Right cardiac atrium (tissue), 5 donors: Measurements from ENCODE around the gene TMCO4. TPM values are rescaled to one million over a fixed set of nuclear protein-coding genes. Genes with fewer than 3 reads are reported as not detected.

ENCODE experiments used
- ATAC-seq, 2 donors: fragments of 200-7000 bp; cut with Tn5 transposase; one replicate each; pipeline versions ENCODE4 v1.8.0 to v1.9.1; 2020; ENCODE audit warnings: moderate library complexity in 2 of 2, mild to moderate bottlenecking in 1 of 2
- DNase-seq, 3 donors: peaks; one replicate each; pipeline ENCODE4 v3.0.0-alpha.2; 2020
- H3K27ac ChIP-seq: one replicate; pipeline ENCODE4 v1.5.1; 2013; ENCODE audit warnings: mild to moderate bottlenecking, low read length, control low read depth, moderate library complexity
- H3K27me3 ChIP-seq: one replicate; pipeline ENCODE4 v1.6.1; 2013; ENCODE audit not compliant: control insufficient read depth, insufficient read depth
- H3K4me1 ChIP-seq: one replicate; pipeline ENCODE4 v1.6.1; 2013; ENCODE audit warnings: low read length; ENCODE audit not compliant: control insufficient read depth, insufficient read depth
- H3K4me3 ChIP-seq: one replicate; pipeline ENCODE4 v1.5.1; 2013; ENCODE audit warnings: low read length, control low read depth
- H3K9me3 ChIP-seq: one replicate; pipeline ENCODE4 v1.6.1; 2013; ENCODE audit warnings: low read length; ENCODE audit not compliant: control insufficient read depth
- WGBS: extraction: QIAGEN DNeasy Blood & Tissue Kit; methylation state at CpG from one replicate; pipeline ENCODE4 v1.1.7; 2013; 5-methylcytosine and 5-hydroxymethylcytosine counted together
- intact Hi-C, 4 donors: fragments of 100-400 bp; cut with DNase I; formaldehyde crosslinking; loops; one replicate each; pipeline versions ENCODE4 v1.11.0 to v1.14.0; 2022 to 2023
- polyA plus RNA-seq: library from polyadenylated mRNA; stranded (reverse); fragments of 200-250 nt; gene quantifications from one replicate; pipeline ENCODE4 v1.2.3, GENCODE V29; 2013
- total RNA-seq, 4 donors: library from RNA; stranded (reverse); fragmentation: NEBNext Ultra II Directional; extraction: Animal tissue kit (Norgen Biotek cat#: 25700); gene quantifications; one replicate each; pipeline ENCODE4 v1.2.1, GENCODE V29; 2021
- donor health status: healthy with polysubstance abuse.
- donor health status: DM: no; HTN: yes; CAD: no.
- donor health status: DM: no; HTN: no; CAD: no.
- donor health status: DM: no; HTN: yes; CAD: no; lungs with severe emphysema.
- donor health status: DM: yes; HTN: yes; CAD: no.

The TMCO4 gene
- total and polyA plus RNA-seq, 5 donors, result 8.4 to 11.5 (median 10.7) TPM

DNA sequence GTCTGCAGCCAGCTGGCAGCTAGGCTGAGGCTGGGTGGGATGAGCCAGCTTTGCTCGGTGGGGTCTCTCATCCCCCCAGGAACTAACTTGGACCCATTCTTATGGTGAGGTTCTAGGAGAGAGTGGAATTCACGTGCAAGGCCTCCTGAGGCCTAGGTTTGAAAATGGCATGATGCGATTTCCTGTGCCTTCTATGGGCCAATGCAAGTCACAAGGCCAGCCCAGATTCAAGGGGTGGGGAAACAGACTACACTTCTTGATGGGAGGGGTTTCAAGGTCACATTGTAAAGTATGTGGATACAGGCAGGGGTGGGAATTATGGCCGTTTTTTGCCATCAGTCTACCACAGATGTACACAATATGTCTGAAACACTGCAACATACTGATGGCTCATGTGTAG lies 86.8 kb downstream of the TMCO4 start:
- no peak overlapping the region for H3K27ac ChIP-seq
- H3K9me3 ChIP-seq, result no peaks in the 10 kb centered on the region
- 64% methylated on average over 4 of the region's 4 CpGs for WGBS
- no peak for ATAC-seq
- intact Hi-C loops, result no loop called here
- H3K4me3 ChIP-seq, result no peak overlapping the region
- no peaks in the 10 kb centered on the region for H3K27me3 ChIP-seq
- DNase-seq, result no peak
- no peaks in the 10 kb centered on the region for H3K4me1 ChIP-seq

DNA sequence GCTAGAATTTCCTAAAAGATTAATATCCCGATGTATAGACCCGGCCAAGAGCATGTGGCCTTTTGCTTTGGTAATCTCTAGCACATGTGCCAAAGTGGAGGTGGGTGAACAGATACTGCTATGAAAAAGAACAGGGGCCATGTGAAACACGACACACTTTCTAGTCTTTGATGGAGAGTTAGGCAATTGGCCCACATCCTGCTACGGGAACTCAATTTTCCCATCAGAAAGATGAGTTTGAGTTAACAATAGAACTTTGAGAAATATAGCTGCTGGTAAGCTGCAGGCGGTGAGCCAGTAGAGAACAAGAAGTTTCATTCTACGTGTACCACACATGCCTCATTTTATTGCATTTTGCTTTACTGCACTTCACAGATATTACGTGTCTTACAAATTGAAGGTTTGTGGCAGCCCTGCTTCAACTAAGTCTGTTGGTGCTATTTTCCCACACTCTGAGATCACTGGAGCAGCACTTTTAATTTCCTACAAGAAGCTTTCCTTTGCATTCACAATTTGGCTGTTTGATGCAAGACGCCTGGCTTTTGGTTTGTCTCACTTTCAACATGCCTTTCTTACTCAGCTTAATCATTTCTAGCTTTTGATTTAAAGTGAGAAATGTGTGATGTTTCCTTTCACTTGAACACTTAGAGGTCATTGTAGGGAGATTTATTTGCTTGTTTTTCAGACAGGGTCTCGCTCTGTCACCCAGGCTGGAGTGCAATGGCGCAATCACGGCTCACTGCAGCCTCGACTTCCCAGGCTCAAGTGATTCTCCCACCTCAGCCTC lies 88.7 kb downstream of the TMCO4 start:
- Histone ChIP-seq H3K4me3 (no peak overlapping the region), H3K9me3 (no peaks in the 10 kb centered on the region), H3K4me1 (no peaks in the 10 kb centered on the region), H3K27ac (no peak overlapping the region), H3K27me3 (no peaks in the 10 kb centered on the region)
- WGBS, result 86% methylated on average over 12 of the region's 12 CpGs
- intact Hi-C loops, result no loop called here
- DNase-seq (no peak), ATAC-seq (no peak)

DNA sequence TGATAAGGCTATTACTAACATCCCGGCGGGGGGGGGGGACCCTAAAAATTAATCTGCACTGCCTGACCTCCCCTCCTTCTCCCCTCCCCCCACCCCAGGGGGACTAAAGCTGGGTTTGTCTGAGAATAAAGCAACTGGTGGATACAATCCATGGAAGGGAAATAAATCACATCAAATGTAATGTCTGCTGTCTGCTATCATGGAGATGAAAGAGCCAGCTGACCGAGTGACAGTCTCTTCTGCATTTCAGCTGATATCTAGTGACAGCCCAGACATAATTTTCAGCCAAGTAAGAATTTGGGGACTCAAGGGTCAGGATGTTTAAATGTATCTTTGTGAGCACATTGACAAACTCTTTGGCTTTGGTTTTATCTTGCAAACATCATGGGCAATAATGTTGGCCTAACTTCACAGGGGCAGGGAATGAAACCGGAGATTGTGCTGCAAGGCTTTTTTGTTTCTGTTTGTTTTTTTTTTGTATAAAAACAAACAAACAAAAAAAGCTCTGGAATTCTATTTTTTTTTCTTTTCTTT lies 90.4 kb downstream of the TMCO4 start:
- ATAC-seq (no peak), DNase-seq (no peak)
- WGBS, result 83% methylated on average over 4 of the region's 4 CpGs

DNA sequence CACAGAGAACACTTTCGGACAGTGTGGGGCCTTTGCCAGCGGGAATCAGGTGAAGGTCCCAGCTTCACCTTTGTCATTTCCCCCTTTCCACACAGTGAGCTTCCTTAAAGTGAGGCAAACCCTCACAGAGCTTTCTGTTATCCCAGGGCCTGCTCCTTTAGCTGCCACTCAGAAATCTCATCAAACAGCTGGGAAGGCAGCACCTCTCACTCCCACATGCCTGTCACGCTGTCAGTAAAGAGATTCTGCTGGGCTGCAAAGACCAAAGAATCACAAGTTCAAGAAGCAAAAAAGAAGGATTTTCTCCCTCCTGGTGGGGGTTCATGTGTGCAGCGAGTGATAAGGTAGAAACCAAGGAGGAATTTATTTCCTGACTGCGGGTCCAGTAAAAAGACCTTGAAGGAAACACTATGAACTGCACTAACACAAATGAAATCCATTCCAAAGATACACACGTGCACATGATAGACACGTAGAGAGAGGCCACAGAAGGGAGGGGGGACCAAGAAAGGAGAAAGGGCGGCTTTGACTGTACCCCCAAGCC lies 91.1 kb downstream of the TMCO4 start:
- Histone ChIP-seq H3K4me1 (no peaks in the 10 kb centered on the region), H3K27ac (no peak overlapping the region), H3K4me3 (no peak overlapping the region), H3K27me3 (no peaks in the 10 kb centered on the region), H3K9me3 (no peaks in the 10 kb centered on the region)
- intact Hi-C loops, result no loop called here
- DNase-seq, result no peak
- ATAC-seq, result no peak
- WGBS, result 77% methylated on average over 8 of the region's 8 CpGs

More for the DNA sequence above, 90.4 kb downstream of the TMCO4 start:
- intact Hi-C loops, result no loop called here
- H3K27ac ChIP-seq, result no peak overlapping the region
- H3K4me1 ChIP-seq, result no peaks in the 10 kb centered on the region
- H3K4me3 ChIP-seq, result no peak overlapping the region
- no peaks in the 10 kb centered on the region for H3K9me3 ChIP-seq
- no peaks in the 10 kb centered on the region for H3K27me3 ChIP-seq

DNA sequence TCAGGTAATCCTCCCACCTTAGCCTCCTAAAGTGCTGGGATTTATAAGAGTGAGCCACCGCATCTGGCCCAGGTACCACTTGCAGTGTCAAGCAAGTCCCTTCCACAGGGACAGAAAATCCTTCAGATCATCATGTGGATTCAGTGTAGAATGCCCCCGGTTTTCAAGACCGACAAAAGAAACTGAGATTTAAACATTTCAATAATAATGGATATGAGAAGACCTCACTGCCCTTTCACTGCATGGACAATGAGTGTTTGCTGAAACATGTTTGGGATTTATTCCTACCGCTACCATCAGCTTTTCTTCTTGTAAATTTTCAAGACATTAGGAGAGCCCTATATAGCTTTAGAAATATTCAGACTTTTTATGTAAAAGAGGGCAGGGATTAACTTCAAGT lies 93.6 kb downstream of the TMCO4 start:
- H3K27me3 ChIP-seq, result no peaks in the 10 kb centered on the region
- no peaks in the 10 kb centered on the region for H3K4me1 ChIP-seq
- DNase-seq (no peak), ATAC-seq (no peak)
- no peak overlapping the region for H3K4me3 ChIP-seq
- no peak overlapping the region for H3K27ac ChIP-seq
- intact Hi-C loops, result no loop called here
- 95% methylated on average over 4 of the region's 4 CpGs for WGBS
- no peaks in the 10 kb centered on the region for H3K9me3 ChIP-seq

DNA sequence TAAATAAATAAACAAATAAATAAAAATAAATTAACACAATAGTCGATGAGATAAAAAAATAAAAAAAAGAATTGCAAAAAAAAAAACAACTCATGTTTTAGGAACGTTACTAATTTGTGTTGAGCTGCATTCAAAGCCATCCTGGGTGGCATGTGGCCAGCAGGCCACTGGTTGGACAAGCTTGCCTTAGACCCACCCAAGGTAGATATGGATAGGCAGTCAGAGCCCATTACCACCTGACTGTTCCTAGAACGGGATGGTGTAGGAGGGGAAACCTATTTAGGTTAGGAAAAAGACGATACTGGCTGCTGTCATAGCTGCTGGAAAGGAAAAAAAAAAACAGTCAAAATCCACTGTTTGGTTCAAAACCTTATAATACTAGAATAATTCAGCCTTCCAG lies 94.3 kb downstream of the TMCO4 start:
- WGBS, result 85% methylated on average over 4 of the region's 4 CpGs
- H3K27me3 ChIP-seq, result no peaks in the 10 kb centered on the region
- no peaks in the 10 kb centered on the region for H3K9me3 ChIP-seq
- no peaks in the 10 kb centered on the region for H3K4me1 ChIP-seq
- no peak for ATAC-seq
- no peak overlapping the region for H3K4me3 ChIP-seq
- intact Hi-C loops, result loop anchor here in 2 of 4 donors (2.0 kb wide), 2 partner anchors 43 to 45 kb away; no protein-coding TSS in a partner anchor
- H3K27ac ChIP-seq, result no peak overlapping the region
- no peak for DNase-seq

DNA sequence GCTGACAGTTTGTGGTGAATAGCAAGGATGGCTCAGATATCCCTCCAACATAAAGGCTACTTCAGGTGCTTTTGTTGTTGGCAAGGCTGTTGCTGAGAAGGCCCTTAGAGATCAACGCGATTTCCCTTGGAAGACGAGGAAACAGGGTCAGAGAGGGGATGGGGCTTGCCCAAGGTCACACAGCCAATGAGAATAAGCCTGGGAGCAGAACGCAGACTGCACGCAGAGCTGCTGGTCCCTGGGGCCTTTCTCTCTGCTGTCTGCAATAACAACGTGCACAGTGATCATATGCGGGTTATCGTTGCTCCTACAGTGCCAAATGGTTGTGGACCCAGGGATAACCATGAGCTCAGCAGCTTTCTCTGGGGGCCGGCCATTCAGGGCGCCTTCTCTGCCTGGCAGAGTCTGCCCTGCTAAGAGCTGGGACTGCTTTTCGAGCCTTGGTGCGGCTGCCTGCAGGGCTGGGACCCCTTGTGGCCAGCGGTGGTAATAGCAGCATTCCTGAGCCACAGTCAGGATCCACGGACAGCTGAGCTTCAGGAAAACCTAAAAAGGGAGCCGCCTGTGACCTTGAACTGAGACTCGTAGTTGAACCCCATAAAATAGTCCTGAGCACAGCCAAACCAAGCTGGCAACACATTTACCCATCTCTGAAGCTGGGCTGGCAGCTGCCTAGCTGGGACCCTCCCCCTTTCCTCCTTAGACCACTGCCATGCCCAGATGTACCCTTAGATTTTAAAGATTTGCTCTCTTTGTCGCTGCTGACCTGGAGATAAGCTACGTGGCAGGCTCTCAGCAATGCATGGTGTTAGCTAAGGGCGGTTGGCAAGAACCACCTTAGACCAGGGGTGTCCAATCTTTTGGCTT lies 95.2 kb downstream of the TMCO4 start:
- intact Hi-C loops, result loop anchor here (2.0 to 5.0 kb wide), 3 partner anchors 42 to 44 kb away; partner anchors contain the start of gene HTR6 (in 2 of the 4)
- no peaks in the 10 kb centered on the region for H3K27me3 ChIP-seq
- H3K9me3 ChIP-seq, result no peaks in the 10 kb centered on the region
- DNase-seq (peak; percentile 71 to 89 (median 86)), ATAC-seq (peak; percentile 86 to 87)
- no peak overlapping the region for H3K27ac ChIP-seq
- H3K4me1 ChIP-seq, result no peaks in the 10 kb centered on the region
- 15% methylated on average over 19 of the region's 19 CpGs for WGBS
- H3K4me3 ChIP-seq, result no peak overlapping the region

DNA sequence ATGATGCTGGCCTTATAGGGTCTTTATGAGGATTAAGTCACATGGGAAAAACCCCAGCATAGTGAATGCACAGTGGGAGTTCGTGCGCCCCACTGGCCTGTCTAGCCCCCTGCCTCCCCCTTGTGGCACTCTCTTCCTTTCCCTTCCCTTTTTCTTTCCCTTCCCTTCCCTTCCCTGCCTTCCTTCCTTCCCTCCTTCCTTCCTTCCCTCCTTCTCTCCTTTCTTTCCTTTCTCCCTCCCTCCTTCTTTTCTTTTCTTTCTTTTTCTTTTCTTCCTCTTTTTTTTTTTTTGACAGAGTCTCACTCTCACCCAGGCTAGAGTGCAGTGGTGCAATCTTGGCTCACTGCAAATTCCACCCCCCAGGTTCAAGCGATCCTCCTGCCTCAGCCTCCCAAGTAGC lies 96.4 kb downstream of the TMCO4 start:
- ATAC-seq (no peak), DNase-seq (no peak)
- whole genome bisulfite sequencing, result 95% methylated on average over 3 of the region's 3 CpGs
- intact Hi-C loops, result loop anchor here in 2 of 4 donors (5.0 kb wide), 1 partner anchor 41 kb away; the partner anchor contains the start of gene HTR6 (in 2 of the 2)
- H3K27ac ChIP-seq, result no peak overlapping the region
- no peaks in the 10 kb centered on the region for H3K4me1 ChIP-seq
- no peaks in the 10 kb centered on the region for H3K27me3 ChIP-seq
- no peaks in the 10 kb centered on the region for H3K9me3 ChIP-seq
- no peak overlapping the region for H3K4me3 ChIP-seq

DNA sequence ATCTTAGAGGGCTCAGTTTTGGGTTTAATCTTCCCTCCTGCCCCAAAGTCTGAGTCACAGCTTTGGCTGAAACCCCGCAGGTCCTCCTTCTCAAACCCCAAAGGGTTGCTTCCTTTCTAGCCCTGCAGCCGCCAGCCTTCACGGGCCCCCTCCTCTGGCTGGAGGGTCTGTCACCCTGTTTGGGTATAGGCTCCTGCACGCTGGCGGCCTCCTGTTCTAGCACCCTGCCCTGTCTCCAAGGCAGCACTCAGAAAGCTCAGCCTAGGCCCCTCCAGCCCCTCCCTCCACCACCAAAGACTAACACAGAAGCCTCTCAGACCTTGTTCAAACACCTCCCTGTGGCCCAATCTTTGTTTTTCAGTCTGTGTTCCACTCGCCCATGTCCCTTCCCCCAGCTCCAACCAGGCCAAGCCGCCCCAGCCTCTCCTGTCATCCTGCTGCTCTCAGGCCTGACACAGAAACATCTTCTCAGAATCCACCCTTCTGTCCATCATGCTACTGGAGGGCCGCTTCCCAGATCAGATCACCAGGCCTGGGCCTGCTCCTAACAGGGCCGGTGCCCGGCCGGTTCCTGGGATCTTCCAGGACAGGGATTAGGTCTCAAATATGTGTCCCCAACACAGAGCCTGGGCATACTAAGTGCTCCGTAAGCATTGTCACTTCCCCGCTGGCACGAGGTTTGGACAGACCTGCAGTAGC lies 99.5 kb downstream of the TMCO4 start:
- DNase-seq (no peak), ATAC-seq (no peak)
- intact Hi-C loops, result loop anchor here in 2 of 4 donors (5.0 kb wide), 1 partner anchor 38 kb away; the partner anchor contains the start of gene HTR6 (in 2 of the 2)
- WGBS, result 93% methylated on average over 14 of the region's 14 CpGs
- Histone ChIP-seq H3K27me3 (no peaks in the 10 kb centered on the region), H3K9me3 (no peaks in the 10 kb centered on the region), H3K27ac (no peak overlapping the region), H3K4me1 (no peaks in the 10 kb centered on the region), H3K4me3 (no peak overlapping the region)

DNA sequence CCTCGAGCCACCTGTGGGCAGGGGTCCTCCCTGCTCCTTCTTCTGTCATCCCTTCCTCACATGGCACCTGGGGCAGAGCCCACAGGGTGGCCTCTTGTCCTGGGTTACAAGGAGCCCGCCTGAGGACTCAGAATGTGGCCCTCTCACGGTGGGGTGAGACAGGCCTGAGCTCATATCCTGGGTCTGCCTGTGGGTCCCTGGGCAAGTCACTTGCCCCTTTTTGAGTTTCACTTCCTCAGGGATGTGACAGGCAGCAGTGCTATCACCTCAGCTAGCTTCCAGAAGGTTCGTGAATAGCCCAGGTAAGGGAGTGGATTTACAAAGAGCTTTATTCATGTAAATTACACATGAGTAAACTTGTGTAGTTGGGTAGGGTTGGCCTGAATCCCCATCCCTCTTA lies 101.5 kb downstream of the TMCO4 start:
- Histone ChIP-seq H3K27me3 (no peaks in the 10 kb centered on the region), H3K4me1 (no peaks in the 10 kb centered on the region), H3K27ac (no peak overlapping the region), H3K9me3 (no peaks in the 10 kb centered on the region), H3K4me3 (no peak overlapping the region)
- intact Hi-C loops, result no loop called here
- DNase-seq (no peak), ATAC-seq (no peak)
- WGBS, result 85% methylated on average over 4 of the region's 4 CpGs
